Naive thymus-derived CD4-positive, alpha-beta T cell (primary cell): Measurements from ENCODE around the gene PDLIM3. TPM values are rescaled to one million over a fixed set of nuclear protein-coding genes. Genes with fewer than 3 reads are reported as not detected.

Experiments
- ATAC-seq: fragments of 150-1000 bp; cut with Tn5 transposase; 2 replicates; pipeline ENCODE4 v1.10.0; 2021; ENCODE audit warnings: mild to moderate bottlenecking, moderate library complexity
- CTCF ChIA-PET: fragments of 350-600 bp; sonication (Branson Sonifier 250); formaldehyde crosslinking; loops from one replicate; lab custom pipeline; 2021; ENCODE audit warnings: antibody characterized with exemption; lab: Charles Lee
- POLR2A ChIA-PET: fragments of 350-600 bp; sonication (Branson Sonifier 250); formaldehyde crosslinking; loops from one replicate; lab custom pipeline; 2021; ENCODE audit warnings: antibody characterized with exemption, inconsistent platforms; lab: Charles Lee
- DNase-seq, 9 donors: peaks; one replicate each; pipeline versions ENCODE4 v3.0.0 to v3.0.0-alpha.2; 2020 to 2022; ENCODE audit warnings: mixed read lengths in 1 of 9
- H3K27ac ChIP-seq: one replicate; pipeline ENCODE4 v1.7.0; 2013; ENCODE audit warnings: mild to moderate bottlenecking, low read depth, low read length, moderate library complexity
- H3K27me3 ChIP-seq, 2 donors: one replicate each; pipeline ENCODE4 v1.7.0; 2013; ENCODE audit warnings: low read length in 2 of 2, mild to moderate bottlenecking in 2 of 2, moderate library complexity in 2 of 2; ENCODE audit not compliant: control insufficient read depth in 2 of 2, insufficient read depth in 2 of 2
- H3K36me3 ChIP-seq, 3 experiments: 1 replicate in 2 of 3; 2 replicates in 1 of 3; pipeline ENCODE4 v1.7.0; 2013; ENCODE audit warnings: low read length in 3 of 3, mild to moderate bottlenecking in 3 of 3, moderate library complexity in 1 of 3; ENCODE audit not compliant: insufficient read depth in 3 of 3, control insufficient read depth in 2 of 3
- H3K4me1 ChIP-seq, 2 donors: one replicate each; pipeline ENCODE4 v1.7.0; 2013; ENCODE audit warnings: low read length in 2 of 2, mild to moderate bottlenecking in 2 of 2, moderate library complexity in 1 of 2; ENCODE audit not compliant: control insufficient read depth in 2 of 2, insufficient read depth in 2 of 2
- H3K4me3 ChIP-seq: 2 replicates; pipeline ENCODE4 v1.7.0; 2013; ENCODE audit warnings: mild to moderate bottlenecking, low read length
- H3K9me3 ChIP-seq, 3 experiments: 1 replicate in 2 of 3; 2 replicates in 1 of 3; pipeline ENCODE4 v1.7.0; 2013; ENCODE audit warnings: low read length in 3 of 3; ENCODE audit not compliant: control insufficient read depth in 2 of 3
- H3K27ac Mint-ChIP-seq, 9 donors: one replicate each; pipeline ENCODE4 v1.8.0; 2020 to 2022; ENCODE audit warnings: mixed read lengths in 9 of 9, mild to moderate bottlenecking in 8 of 9, moderate library complexity in 5 of 9, inconsistent platforms in 2 of 9
- H3K27me3 Mint-ChIP-seq, 5 donors: one replicate each; pipeline ENCODE4 v1.8.0; 2021 to 2022; ENCODE audit warnings: mixed read lengths in 5 of 5, mild to moderate bottlenecking in 1 of 5
- H3K36me3 Mint-ChIP-seq, 5 donors: one replicate each; pipeline ENCODE4 v1.8.0; 2020 to 2022; ENCODE audit warnings: mixed read lengths in 5 of 5, mild to moderate bottlenecking in 3 of 5, inconsistent platforms in 1 of 5
- H3K4me1 Mint-ChIP-seq, 7 donors: one replicate each; pipeline ENCODE4 v1.8.0; 2020 to 2022; ENCODE audit warnings: mixed read lengths in 7 of 7, mild to moderate bottlenecking in 3 of 7, inconsistent platforms in 1 of 7
- H3K4me3 Mint-ChIP-seq, 10 donors: one replicate each; pipeline ENCODE4 v1.8.0; 2020 to 2022; ENCODE audit warnings: mild to moderate bottlenecking in 10 of 10, mixed read lengths in 10 of 10, moderate library complexity in 6 of 10, inconsistent platforms in 2 of 10
- H3K9me3 Mint-ChIP-seq, 11 donors: one replicate each; pipeline ENCODE4 v1.8.0; 2020 to 2022; ENCODE audit warnings: mixed read lengths in 11 of 11, mild to moderate bottlenecking in 4 of 11, inconsistent platforms in 1 of 11, moderate library complexity in 1 of 11
- intact Hi-C, 2 donors: fragments of 100-400 bp; cut with micrococcal nuclease; formaldehyde crosslinking; loops; one replicate each; pipeline ENCODE4 v1.15.1; 2023
- polyA plus RNA-seq, 2 donors: library from polyadenylated mRNA; unstranded; fragments of 300-500 nt; fragmentation: Illumina TruSeq; gene quantifications; one replicate each; pipeline ENCODE4 v1.2.3, GENCODE V29; 2021
- total RNA-seq, 6 experiments: library from RNA in 5 of 6; stranded (reverse) in 5 of 6; gene quantifications; 1 replicate in 5 of 6; 2 replicates in 1 of 6; pipeline ENCODE4 v1.2.3 and lab custom pipeline; 2021 to 2026

Gene PDLIM3
- total and polyA plus RNA-seq, 7 experiments from 2014 or later: not detected

DNA sequence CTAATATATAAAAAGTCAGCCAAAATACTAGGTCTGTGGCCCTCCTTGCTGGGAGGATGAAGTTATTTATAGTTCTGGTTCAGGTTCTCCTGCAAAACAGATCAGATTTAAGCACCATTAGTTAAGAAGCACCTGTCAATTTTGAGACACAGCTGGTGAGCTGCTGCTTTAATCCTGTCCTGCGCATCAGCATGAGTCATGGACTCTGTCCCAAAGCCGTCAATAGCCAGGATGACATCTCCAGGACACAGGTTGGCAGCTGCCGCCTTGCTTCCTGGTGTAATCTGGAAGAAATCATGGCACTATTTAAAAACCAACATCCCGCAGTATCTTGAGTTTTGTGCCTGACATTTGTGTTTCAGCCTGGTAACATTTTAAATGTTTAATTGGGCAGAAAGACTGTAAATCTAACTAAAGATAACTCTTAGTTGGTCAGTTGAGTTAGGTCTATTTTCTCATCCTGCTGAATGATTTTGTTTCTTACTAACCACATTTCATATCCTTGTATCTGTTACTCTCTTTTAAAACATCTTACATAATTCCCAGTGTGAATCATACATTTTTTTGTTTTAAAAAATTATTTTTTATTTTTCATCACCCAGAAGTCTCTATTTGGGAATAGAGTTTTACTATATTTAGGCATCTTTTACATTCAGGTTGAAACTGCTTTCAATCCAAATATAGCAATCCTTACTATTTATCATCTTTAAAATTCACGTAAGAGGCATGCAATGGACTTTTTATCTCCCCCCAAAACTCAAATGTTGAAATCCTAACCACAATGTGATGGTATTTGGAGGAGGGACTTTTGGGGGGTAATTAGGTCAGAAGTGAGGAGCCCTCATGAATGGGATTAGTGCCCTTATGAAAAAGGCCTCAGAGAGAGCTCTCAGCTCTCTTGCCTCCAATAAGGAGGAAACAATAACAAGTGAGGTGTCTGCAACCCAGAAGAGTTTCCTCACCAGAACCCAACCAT, 10.1 kb downstream of the PDLIM3 start:
- Histone ChIP-seq H3K27ac (no peak overlapping the region), H3K4me1 (no peaks in the 10 kb centered on the region), H3K36me3 (no peaks in the 10 kb centered on the region), H3K9me3 (no peaks in the 10 kb centered on the region), H3K4me3 (no peak overlapping the region), H3K27me3 (no peaks in the 10 kb centered on the region)
- CTCF ChIA-PET: no interaction called here
- POLR2A ChIA-PET: no interaction called here
- Mint-ChIP-seq H3K27me3 (peaks cover 29 to 66% (median 44%) of the 10 kb centered on the region in 5 donors), H3K36me3 (peaks cover 0 to 6% (median 0%) of the 10 kb centered on the region in 5 donors), H3K9me3 (peaks cover 0 to 16% (median 8%) of the 10 kb centered on the region in 11 donors), H3K27ac (no peak overlapping the region), H3K4me3 (no peak overlapping the region), H3K4me1 (no peaks in the 10 kb centered on the region)
- intact Hi-C loops: no loop called here
- DNase-seq (no peak), ATAC-seq (no peak)

- Histone ChIP-seq H3K36me3 (no peaks in the 10 kb centered on the region), H3K27me3 (no peaks in the 10 kb centered on the region), H3K4me3 (no peak overlapping the region), H3K27ac (no peak overlapping the region), H3K9me3 (no peaks in the 10 kb centered on the region), H3K4me1 (no peaks in the 10 kb centered on the region)
- no peak for DNase-seq
- H3K27ac Mint-ChIP-seq: no peak overlapping the region
- H3K9me3 Mint-ChIP-seq: peaks cover 0 to 16% (median 8%) of the 10 kb centered on the region in 11 donors
- ATAC-seq: no peak
- intact Hi-C loops: no loop called here
- CTCF ChIA-PET: no interaction called here
- H3K36me3 Mint-ChIP-seq: peaks cover 0 to 6% (median 0%) of the 10 kb centered on the region in 5 donors
- H3K27me3 Mint-ChIP-seq: peaks cover 17 to 61% (median 41%) of the 10 kb centered on the region in 5 donors
- no peaks in the 10 kb centered on the region for H3K4me1 Mint-ChIP-seq
- POLR2A ChIA-PET: no interaction called here
- no peak overlapping the region for H3K4me3 Mint-ChIP-seq
Observed at GRCh38 chr4:185523862-185524261, 11.4 kb downstream of the PDLIM3 start.

GRCh38 chr4:185522451-185522850, 12.9 kb downstream of the PDLIM3 start:
- DNase-seq (no peak), ATAC-seq (no peak)
- no peaks in the 10 kb centered on the region for H3K4me1 Mint-ChIP-seq
- H3K27me3 Mint-ChIP-seq: peaks cover 17 to 57% (median 39%) of the 10 kb centered on the region in 5 donors
- Histone ChIP-seq H3K4me3 (no peak overlapping the region), H3K4me1 (no peaks in the 10 kb centered on the region), H3K27ac (no peak overlapping the region), H3K27me3 (no peaks in the 10 kb centered on the region), H3K36me3 (no peaks in the 10 kb centered on the region), H3K9me3 (no peaks in the 10 kb centered on the region)
- peaks cover 0 to 16% (median 8%) of the 10 kb centered on the region in 11 donors for H3K9me3 Mint-ChIP-seq
- ChIA-PET CTCF (no interaction called here), POLR2A (no interaction called here)
- intact Hi-C loops: no loop called here
- H3K4me3 Mint-ChIP-seq: no peak overlapping the region
- no peak overlapping the region for H3K27ac Mint-ChIP-seq
- H3K36me3 Mint-ChIP-seq: peaks cover 0 to 6% (median 0%) of the 10 kb centered on the region in 5 donors

- H3K27ac ChIP-seq: no peak overlapping the region
- Mint-ChIP-seq H3K27ac (no peak overlapping the region), H3K4me3 (no peak overlapping the region), H3K9me3 (peaks cover 0 to 2% (median 0%) of the 10 kb centered on the region in 11 donors), H3K4me1 (no peaks in the 10 kb centered on the region), H3K27me3 (peaks cover 3 to 56% (median 33%) of the 10 kb centered on the region in 5 donors), H3K36me3 (no peaks in the 10 kb centered on the region)
- ATAC-seq: no peak
- no peaks in the 10 kb centered on the region for H3K27me3 ChIP-seq
- DNase-seq: no peak
- ChIA-PET CTCF (no interaction called here), POLR2A (no interaction called here)
- H3K4me1 ChIP-seq: no peaks in the 10 kb centered on the region
- no peaks in the 10 kb centered on the region for H3K9me3 ChIP-seq
- intact Hi-C loops: no loop called here
- no peak overlapping the region for H3K4me3 ChIP-seq
- H3K36me3 ChIP-seq: no peaks in the 10 kb centered on the region
Observed at GRCh38 chr4:185520119-185520518, 15.2 kb downstream of the PDLIM3 start.

- peaks cover 0 to 3% (median 0%) of the 10 kb centered on the region in 11 donors for H3K9me3 Mint-ChIP-seq
- Histone ChIP-seq H3K4me1 (peaks cover 7% of the 10 kb centered on the region in 2 donors), H3K4me3 (no peak overlapping the region), H3K27ac (no peak overlapping the region), H3K36me3 (no peaks in the 10 kb centered on the region), H3K27me3 (no peaks in the 10 kb centered on the region), H3K9me3 (no peaks in the 10 kb centered on the region)
- intact Hi-C loops: no loop called here
- no peaks in the 10 kb centered on the region for H3K36me3 Mint-ChIP-seq
- H3K27ac Mint-ChIP-seq: no peak overlapping the region
- H3K4me1 Mint-ChIP-seq: peaks cover 3 to 8% (median 8%) of the 10 kb centered on the region in 7 donors
- CTCF ChIA-PET: no interaction called here
- DNase-seq (no peak), ATAC-seq (no peak)
- H3K27me3 Mint-ChIP-seq: peaks cover 19 to 64% (median 42%) of the 10 kb centered on the region in 5 donors
- no peak overlapping the region for H3K4me3 Mint-ChIP-seq
- POLR2A ChIA-PET: no interaction called here
Observed at GRCh38 chr4:185518494-185518893, 16.8 kb downstream of the PDLIM3 start.

DNA sequence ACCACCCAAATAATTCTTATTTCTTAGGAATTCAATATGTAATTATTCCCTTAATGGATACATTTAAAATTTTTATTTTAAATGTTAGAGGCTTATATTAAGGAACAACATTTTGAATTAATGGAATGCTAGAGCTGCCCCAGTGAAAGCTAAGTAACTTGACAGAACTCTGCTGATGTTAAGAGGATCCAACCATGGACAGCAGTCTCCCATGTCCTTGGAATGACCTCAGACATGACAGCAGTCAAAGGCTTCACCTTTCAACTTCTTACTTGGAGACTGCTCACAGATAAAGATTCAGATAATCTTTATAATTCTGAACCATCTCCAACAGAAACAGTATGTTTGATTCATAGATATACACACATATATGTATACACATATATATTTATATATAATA, 17.2 kb downstream of the PDLIM3 start:
- Mint-ChIP-seq H3K27me3 (peaks cover 23 to 67% (median 47%) of the 10 kb centered on the region in 5 donors), H3K4me1 (peaks cover 8 to 12% (median 12%) of the 10 kb centered on the region in 7 donors), H3K4me3 (no peak overlapping the region), H3K27ac (no peak overlapping the region), H3K36me3 (no peaks in the 10 kb centered on the region), H3K9me3 (peaks cover 0 to 3% (median 0%) of the 10 kb centered on the region in 11 donors)
- ChIA-PET POLR2A (no interaction called here), CTCF (no interaction called here)
- Histone ChIP-seq H3K4me1 (peaks cover 11 to 12% of the 10 kb centered on the region in 2 donors), H3K27me3 (no peaks in the 10 kb centered on the region), H3K4me3 (no peak overlapping the region), H3K27ac (no peak overlapping the region), H3K36me3 (no peaks in the 10 kb centered on the region), H3K9me3 (no peaks in the 10 kb centered on the region)
- DNase-seq (no peak), ATAC-seq (no peak)
- intact Hi-C loops: no loop called here
